Renal cortex interstitium (tissue), 11 donors: ENCODE measurements around the gene EPS8. TPM values are rescaled to one million over a fixed set of nuclear protein-coding genes. Genes with fewer than 3 reads are reported as not detected.
"Not testable (repeated sequence)": the region's sequence is repeated elsewhere in the genome, so short reads cannot be mapped to it uniquely, and the experiment has no call there.

ENCODE experiments used
- DNase-seq, 11 donors: peaks; one replicate each; pipeline ENCODE4 v3.0.0-alpha.2; 2013; ENCODE audit warnings: low read depth in 9 of 11, low spot score in 4 of 11; ENCODE audit errors: extremely low read depth in 1 of 11
- polyA plus RNA-seq, 3 donors: library from polyadenylated mRNA; unstranded; fragments of 120-200 nt; gene quantifications; one replicate each; pipeline ENCODE4 v1.2.1, GENCODE V29; 2013; ENCODE audit not compliant: insufficient read length in 3 of 3

The EPS8 gene
- polyA plus RNA-seq, 3 donors = 51.0 to 69.1 (median 66.2) TPM

DNA sequence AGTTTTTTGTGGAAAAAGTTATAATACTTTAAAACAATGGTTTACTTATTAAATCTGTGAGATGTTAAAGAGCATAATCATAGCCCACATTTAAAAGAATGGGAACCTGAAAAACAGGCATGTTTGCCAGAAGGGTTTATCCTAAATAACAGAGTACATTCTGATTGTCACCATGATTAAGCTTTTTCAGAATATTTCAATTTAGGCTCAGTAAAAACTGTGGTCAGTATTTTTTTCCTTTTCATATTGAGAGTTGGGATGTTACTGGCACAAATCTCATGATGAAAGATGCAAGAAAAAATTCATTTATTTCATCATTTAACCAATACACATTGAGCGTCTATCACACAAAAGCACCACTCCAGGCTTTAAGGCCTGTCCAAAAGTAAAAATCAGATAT, 18.6 kb downstream of the EPS8 start:
- no peak for DNase-seq

DNA sequence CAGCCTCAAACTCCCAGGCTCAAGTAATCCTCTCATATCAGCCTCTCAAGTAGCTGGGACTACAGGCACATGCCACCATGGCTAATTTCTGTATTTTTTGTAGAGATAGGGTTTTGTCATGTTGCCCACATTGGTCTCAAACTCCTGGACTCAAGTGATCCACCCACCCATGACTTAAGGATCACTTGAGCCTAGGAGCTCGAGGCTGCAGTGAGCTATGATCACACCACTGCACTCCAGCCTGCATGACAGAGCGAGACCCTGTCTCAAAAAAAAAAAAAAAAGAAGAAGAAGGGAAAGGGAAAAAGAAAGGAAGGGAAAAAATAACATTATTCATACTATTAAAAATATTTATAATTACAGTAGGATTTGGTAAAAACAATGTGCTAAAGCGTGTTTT, 19.2 kb downstream of the EPS8 start:
- no peak for DNase-seq

DNA sequence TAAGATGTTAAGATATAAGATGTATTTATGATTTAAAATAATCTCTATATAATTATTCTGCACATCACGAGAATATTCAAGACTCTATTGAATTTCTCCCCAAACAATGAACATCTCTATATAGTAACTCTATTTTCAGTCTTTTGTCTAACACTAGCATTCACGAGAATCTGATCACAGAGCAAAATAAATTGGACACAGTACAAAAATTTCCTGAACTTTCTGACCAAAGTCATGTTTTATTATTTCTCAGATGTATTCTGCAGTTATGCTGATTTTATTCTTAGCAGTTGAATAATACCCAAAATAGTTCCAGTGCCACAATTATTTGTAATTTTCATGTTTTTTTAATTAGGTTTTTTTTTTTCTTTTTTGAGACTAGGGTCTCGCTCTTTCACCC, 19.6 kb downstream of the EPS8 start:
- DNase-seq = no peak

DNA sequence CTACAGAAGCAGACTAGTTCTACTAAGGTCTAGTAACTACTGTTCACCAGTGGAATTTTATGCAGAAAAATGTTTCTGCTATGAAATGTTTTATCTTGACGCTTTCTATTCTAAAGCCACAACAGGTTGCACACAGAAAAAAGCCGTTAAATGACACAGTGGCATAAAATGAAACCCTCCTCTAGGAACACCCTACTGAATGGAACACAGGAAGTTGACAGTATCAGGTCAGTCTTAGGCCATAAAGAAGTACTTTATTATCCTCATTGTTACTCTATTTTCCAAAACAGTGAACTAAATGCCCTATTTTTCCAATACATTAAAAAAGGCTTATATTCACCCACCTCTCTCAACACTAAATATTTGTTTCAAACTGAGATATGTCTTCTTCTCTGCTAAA, 21.9 kb downstream of the EPS8 start:
- DNase-seq = no peak

DNA sequence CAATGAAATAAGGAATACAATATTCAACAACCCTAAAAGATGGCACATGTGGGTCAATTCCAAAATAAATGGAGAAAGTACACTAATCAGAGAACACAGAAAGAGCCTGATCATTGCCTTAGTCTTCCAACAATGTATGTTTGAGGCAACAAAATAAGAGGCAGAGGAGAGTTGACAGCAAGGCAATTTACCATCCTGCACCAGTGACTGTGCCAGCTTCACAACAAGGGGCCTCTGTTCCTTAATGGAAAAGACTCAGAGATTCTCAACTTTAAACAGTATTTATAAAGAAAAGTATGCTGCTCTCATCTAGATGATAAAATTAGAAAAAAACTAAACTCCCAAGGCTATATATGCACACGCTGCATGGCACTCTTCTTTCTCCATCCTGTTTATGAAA, 25.9 kb downstream of the EPS8 start:
- DNase-seq = no peak

DNA sequence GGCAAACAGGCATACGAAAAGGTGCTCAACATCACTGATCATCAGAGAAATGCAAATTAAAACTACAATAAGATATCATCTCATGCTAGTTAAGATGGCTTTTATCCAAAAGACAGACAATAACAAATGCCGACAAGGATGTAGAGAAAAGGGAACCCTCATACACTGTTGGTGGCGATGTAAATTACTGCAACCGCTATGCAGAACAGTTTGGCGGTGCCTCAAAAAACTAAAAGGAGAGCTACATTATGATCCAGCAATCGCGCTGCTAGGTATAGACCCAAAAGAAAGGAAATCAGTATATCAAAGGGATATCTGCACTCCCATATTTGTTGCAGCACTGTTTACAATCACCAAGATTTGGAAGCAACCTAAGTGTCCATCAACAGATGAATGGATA, 27.0 kb downstream of the EPS8 start:
- DNase-seq = not testable (repeated sequence)

DNA sequence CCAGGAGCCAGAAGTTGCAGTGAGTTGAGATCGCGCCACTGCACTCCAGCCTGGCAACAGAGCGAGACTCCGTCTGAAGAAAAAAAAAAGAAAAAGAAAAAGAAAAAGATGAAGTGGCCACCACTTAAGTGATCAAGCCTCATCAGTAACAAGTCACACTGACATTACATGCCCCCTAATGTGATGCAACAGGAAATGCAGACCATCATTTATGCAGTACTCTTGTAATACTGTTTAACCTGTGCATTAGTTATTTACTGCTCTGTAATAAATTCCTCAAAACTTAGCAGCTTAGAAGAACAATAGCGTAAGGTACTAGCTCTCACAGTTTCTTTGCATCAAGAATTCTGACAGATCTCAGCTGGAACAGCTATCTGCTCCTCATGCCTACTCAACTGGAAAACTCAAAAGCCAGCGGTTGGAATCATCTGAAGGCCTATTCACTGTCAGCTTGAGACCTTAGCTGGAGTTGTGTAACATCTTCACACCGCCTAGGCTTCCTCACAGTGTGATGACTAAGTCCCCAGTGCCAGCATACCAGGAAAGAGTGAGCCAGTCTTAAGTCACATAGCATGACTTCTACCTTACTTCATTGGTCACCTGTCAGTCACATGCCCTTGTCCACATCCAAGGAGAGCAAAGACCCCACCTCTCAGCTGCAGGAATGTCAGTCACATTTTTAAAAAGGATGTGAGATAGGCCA, 31.5 kb downstream of the EPS8 start:
- no peak for DNase-seq

DNA sequence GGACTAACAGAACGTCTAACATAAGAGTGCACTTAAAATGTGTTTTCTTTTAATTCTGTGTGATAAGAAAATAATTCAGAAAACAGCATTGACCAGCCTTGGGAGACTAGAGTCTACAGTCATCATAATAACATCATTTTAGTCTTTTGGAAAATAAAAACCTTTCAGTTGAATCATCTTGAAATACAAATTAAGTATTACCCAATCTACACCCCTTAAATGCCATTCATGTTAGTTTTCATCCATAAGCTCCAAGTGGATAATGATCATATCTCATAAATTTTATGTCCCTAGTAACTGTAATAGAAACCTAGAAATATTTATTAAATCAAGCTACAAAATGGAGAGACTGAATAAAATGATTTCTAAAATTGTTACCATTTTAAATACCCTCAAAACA, 32.4 kb downstream of the EPS8 start:
- no peak for DNase-seq

DNA sequence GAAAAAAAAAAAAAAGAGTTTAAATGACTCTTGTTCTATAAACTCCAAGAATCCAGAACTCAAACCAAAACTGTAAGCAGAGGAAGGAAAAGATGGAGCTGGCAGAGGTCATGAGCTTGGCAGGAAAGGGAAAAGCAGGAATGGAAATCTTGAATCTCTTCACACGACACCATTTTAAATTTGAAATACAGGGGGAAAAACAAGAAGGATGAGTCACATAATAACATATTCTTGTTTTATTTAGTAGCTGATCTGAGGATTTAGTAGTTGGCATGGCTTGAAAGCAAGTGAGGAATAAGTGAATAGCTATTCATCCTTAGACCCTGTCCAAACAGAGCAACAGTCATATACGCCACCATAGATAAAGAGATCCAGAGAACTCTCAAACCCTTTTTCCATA, 35.0 kb downstream of the EPS8 start:
- no peak for DNase-seq

DNA sequence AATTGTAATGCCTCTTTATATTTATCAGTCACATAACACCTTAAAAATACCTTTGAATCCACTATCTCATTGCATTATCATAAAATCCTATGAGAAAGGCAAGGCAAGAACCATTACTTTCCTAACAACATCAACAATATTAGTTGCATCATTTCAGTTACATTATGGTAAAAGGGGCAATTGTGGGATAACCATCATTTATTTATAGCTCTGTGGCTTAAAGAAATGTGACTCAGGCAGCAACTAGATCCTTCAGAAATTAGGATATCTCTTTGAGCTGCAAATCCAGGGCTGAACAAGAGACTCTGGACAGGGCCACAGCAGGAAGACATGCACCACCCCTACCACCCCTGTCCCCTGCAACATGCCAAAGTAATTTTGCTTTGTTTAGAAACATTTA, 36.4 kb downstream of the EPS8 start:
- no peak for DNase-seq

DNA sequence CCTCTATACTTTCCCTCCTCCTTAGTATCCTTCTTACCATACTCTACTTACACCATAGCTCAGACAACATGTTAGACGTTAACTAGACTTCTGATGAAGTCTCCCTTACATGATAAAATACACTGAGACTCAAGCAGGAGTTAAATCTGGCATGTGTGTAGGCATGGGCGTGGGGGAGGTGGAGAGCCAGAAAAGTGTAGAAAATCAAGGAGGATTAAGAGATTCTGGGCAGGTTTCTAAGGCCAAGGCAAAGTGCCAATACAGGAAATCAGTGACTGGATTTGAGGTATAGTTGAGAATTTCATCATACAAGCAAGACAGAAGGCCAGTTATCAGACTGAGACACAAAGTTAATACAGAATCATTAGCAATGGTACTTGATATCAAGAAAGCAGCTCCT, 37.4 kb downstream of the EPS8 start:
- DNase-seq = no peak

DNA sequence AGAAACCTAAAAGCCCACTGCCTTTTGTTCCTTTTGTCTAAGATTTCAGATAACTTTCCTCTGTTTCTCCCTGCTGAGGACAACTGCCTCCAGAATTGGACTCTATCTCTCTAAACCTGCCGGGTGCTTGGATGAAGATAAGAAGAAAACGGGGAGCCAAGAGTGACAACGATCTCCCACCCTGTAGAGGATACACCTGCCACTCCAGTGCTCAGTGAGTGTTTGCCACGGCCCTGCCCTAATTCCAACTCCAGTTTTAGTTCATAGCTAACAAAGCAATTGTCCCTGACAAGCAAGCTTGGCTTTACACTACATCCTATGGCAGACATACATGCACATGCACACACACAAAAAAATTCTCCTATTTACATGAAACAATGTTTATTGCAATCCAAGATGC, 39.3 kb downstream of the EPS8 start:
- DNase-seq = no peak

DNA sequence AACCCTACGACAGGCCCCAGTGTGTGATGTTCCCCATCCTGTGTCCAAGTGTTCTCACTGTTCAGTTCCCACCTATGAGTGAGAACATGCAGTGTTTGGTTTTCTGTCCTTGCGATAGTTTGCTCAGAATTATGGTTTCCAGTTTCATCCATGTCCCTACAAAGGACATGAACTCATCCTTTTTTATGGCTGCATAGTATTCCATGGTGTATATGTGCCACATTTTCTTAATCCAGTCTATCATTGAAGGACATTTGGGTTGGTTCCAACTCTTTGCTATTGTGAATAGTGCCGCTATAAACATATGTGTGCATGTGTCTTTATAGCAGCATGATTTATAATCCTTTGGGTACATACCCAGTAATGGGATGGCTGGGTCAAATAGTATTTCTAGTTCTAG, 47.3 kb downstream of the EPS8 start:
- not testable (repeated sequence) for DNase-seq

DNA sequence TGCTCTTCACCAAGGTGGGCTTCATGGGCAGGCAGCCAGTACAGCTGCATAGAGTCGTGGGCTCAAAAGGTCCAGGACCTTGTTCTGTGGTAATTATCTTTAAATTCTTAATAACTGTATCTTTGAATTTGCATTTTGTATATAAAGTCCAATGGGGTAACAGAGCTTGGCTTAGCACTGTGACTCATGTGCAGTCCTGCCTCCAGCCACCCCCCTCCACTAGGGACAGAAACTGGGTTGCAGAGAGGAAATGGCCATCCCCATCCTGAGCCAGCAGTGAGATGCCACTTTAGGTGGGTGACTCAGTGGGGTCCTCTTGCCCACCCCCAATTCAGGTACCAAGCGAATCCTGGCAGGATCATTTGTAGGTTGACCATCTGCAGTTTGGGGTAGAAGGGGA, 48.1 kb downstream of the EPS8 start:
- DNase-seq = no peak

DNA sequence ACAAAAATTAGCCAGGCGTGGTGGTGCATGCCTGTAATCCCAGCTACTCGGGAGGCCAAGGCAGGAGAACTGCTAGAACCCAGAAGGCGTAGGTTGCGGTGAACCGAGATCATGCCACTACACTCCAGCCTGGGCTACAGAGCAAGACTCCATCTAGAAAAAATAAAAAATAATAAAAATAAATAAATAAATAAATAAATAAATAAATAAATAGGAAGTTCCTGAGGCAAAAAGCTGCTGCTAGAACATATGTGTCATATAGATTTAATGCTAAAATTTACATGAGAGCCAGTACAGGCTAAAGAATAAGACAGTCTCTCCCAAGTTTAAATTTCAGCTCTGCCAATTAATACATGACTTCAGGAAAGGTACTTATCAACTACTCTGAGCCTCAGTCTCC, 48.8 kb downstream of the EPS8 start:
- not testable (repeated sequence) for DNase-seq

DNA sequence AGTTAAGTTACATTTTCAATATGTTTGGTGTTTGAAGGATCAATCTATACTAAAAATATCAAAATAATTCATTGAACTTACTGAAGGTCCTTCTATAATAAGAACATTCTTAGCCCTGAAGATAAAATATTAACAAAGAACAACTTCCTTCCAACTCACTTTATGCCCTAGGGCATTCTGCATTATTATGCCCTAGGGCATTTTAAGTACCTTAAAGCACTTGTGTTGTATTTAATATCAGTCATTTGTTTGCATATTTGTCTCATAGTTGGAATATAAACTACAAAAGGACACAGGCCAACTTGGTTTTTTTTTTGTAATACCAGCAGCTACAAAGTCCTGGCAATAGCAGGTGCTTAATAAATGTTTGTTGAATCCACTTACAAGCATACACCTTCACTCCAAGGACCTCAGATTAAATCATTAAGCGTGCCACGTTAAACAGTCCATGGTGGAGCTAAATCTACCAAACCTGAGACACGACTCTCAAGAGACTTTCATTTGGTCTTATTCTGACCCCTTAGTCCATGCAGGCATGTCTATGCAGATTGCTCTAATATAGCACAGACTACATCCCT, 50.7 kb downstream of the EPS8 start:
- DNase-seq = no peak

DNA sequence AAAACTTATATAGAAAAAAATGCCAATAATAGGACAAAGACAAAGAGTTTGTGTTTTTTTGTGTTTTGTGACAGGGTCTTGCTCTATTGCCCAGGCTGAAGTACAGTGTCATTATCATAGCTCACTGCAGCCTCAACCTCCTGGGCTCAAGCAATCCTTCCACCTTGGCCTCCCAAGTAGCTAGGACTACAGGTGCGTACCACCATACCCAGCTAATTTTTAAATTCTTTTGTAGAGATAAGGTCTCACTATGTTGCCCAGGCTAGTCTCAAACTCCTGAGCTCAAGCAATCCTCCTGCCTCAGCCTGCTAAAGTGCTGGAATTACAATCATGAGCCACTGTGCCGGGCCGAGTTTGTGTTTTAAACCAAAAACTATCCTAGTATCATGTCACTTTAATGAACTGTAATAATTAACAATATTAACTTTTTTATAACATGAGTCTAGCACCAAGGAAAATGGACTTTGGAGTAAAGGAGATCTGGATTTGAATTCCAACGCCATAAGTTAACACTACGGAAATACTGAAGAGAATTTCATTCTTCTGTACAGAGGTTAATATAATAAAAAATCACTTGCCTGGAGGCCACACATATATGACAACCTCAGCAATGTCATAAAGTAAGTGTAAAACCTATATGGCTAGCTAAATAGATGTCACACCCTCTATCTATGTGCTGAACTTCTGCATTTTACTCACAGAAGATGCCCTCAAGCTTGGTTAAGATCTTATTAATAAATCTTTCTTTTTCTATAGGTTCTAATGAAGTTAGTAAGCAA, 53.2 kb downstream of the EPS8 start:
- DNase-seq = peak in 1 of 11 donors; percentile 15

DNA sequence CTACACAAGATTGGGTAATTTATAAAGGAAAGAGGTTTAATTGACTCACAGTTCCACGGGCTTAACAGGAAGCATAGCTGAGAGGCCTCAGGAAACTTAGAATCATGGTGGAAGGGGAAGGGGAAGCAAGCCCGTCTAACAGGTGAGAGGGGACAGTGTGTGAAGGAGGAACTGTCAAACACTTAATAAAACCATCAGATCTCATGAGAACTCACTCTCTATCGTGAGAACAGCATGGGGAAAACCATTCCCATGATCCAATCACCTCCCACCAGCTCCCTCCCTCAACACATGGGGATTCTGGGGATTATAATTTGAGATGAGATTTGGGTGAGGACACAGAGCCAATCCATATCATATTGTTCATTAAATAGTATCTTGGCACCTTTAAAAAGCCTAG, 56.1 kb downstream of the EPS8 start:
- DNase-seq = no peak

DNA sequence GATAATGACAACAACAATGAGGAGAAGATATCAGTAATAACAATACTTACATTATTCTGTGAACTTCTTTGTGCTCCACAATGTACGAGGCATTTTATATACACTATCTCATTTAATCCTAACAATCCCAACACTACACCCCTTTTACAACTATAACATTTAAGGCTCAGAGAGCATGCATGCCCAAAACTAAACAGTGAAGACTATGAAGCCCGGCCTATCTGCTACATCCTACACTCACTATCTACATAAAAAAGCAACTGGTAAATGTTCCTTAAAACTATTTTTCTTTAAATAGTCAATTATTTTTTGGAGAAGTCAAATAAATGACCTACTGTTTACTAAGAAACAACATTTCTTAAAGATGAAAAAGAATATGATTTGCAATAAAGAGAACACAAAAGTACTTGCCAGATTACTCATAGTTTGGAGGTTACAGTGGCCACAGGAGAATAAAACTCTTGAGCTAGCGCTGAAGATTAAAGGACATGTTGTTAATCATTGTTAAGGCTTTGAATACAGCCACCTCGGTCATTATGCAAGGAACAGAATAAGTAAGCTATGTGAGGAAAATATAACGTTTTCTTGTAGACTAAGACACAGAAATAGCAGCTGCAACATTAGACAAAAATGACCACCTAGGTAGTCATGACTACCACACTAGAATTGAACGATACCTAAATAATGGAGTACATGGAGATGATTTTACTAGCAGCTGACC, 56.7 kb downstream of the EPS8 start:
- peak in 5 of 11 donors; percentile 11 to 46 (median 14) for DNase-seq

DNA sequence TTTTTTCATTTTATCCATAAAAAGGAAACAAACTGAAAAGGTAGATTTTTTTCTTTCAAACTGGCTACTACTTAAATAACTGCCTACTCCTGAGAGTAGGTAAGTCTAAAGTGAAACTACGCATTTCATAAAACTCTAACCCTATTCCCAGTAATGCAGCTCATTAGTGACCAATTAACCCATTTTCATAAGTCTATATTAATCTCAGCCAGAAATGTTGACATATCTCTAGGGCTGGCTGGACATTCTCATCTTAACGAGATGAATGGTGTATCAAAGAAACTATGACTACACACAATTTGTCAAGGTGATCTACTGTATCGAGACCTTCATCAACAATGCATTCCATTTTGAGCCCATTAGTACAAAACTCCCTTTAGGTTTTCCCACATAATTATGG, 57.2 kb downstream of the EPS8 start:
- DNase-seq = no peak
